Measurements from ENCODE around the gene ENTPD8.
"Not testable (repeated sequence)": the region's sequence is repeated elsewhere in the genome, so short reads cannot be mapped to it uniquely, and the experiment has no call there.

The ENTPD8 gene

DNA sequence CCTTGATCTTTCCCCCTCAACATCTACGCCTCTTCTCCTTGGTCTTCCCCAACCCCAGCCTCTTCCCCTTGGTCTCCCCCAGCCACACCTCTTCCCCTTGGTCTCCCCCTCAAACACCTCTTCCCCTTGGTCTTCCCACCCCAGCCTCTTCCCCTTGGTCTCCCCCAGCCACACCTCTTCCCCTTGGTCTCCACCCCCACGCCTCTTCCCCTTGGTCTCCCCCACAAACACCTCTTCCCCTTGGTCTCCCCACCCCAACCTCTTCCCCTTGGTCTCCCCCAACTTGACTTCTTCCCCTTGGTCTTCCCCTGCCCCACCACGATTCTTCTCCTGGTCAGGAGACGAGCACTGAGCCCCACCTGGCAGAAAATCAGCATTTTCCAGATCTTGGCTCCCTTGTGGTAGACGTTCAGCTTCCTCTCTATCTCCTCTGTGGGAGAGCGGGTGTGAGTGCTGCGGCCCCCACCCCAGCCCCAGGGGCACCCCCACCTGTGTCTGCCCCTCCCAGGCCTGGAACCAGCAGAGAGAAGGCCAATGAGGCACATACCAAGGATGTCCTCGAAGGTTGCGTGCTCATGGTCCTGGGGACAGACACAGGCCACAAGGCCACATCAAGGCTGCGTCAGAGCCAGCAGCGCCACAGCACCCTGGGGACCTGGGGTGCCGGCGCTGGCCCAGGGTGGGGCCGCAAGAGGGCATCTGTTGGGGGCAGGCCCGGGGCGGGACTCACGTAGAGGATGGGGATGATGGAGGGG is 11.0 kb upstream of the ENTPD8 start (continued):
- TF ChIP-seq, protein P1, sequence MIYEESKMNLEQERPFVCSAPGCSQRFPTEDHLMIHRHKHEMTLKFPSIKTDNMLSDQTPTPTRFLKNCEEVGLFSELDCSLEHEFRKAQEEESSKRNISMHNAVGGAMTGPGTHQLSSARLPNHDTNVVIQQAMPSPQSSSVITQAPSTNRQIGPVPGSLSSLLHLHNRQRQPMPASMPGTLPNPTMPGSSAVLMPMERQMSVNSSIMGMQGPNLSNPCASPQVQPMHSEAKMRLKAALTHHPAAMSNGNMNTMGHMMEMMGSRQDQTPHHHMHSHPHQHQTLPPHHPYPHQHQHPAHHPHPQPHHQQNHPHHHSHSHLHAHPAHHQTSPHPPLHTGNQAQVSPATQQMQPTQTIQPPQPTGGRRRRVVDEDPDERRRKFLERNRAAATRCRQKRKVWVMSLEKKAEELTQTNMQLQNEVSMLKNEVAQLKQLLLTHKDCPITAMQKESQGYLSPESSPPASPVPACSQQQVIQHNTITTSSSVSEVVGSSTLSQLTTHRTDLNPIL (CRISPR knock-in tag; IDR thresholded peaks at IDR 0.05; ENCODE audit: low read depth), result no peak
- TF ChIP-seq CSRNP3 (CRISPR knock-in tag; IDR thresholded peaks at IDR 0.05), result no peak
- TF ChIP-seq OSR1 (CRISPR knock-in tag; IDR thresholded peaks at IDR 0.05), result no peak
- TF ChIP-seq ZNF565 (CRISPR knock-in tag; conservative IDR thresholded peaks at IDR 0.05; ENCODE audit: low read depth), result no peak
- TF ChIP-seq SNAI2 (CRISPR knock-in tag; IDR thresholded peaks at IDR 0.05), result no peak

- not testable (repeated sequence) for ATAC-seq
Observed at GRCh38 chr9:137451264-137452005, 10.3 kb upstream of the ENTPD8 start.

GRCh38 chr9:137450539-137451222 is 9.5 kb upstream of the ENTPD8 start:
- ATAC-seq, result not testable (repeated sequence)

GRCh38 chr9:137449931-137450538 is 8.9 kb upstream of the ENTPD8 start:
- TF ChIP-seq ZNF70 (CRISPR knock-in tag; IDR thresholded peaks at IDR 0.05), result no peak
- TF ChIP-seq PPARA (CRISPR knock-in tag; IDR thresholded peaks at IDR 0.05; ENCODE audit: borderline replicate concordance), result no peak
- no peak for TF ChIP-seq TCF4 (CRISPR knock-in tag; IDR thresholded peaks at IDR 0.05; ENCODE audit: borderline replicate concordance)
- ATAC-seq, result no peak

- no peak for TF ChIP-seq CSDC2 (CRISPR knock-in tag; IDR thresholded peaks at IDR 0.05)
- TF ChIP-seq ARNTL (CRISPR knock-in tag; IDR thresholded peaks at IDR 0.05; ENCODE audit: borderline replicate concordance, low read depth), result no peak
- TF ChIP-seq TSHZ2 (CRISPR knock-in tag; IDR thresholded peaks at IDR 0.05), result no peak
- TF ChIP-seq CSRNP3 (CRISPR knock-in tag; IDR thresholded peaks at IDR 0.05), result no peak
- no peak for TF ChIP-seq ZNF8 (CRISPR knock-in tag; IDR thresholded peaks at IDR 0.05)
- TF ChIP-seq BACH2 (CRISPR knock-in tag; IDR thresholded peaks at IDR 0.05; ENCODE audit: borderline replicate concordance), result no peak
- no peak for TF ChIP-seq POU6F1 (CRISPR knock-in tag; IDR thresholded peaks at IDR 0.05; ENCODE audit: borderline replicate concordance, low read depth)
- TF ChIP-seq ZFP30 (CRISPR knock-in tag; IDR thresholded peaks at IDR 0.05), result no peak
- no peak for TF ChIP-seq OSR1 (CRISPR knock-in tag; IDR thresholded peaks at IDR 0.05)
- no peak for TF ChIP-seq TCF4 (CRISPR knock-in tag; IDR thresholded peaks at IDR 0.05; ENCODE audit: borderline replicate concordance)
- TF ChIP-seq ESRRG (CRISPR knock-in tag; IDR thresholded peaks at IDR 0.05), result no peak
- ATAC-seq, result no peak
Observed at GRCh38 chr9:137449081-137449844, 8.1 kb upstream of the ENTPD8 start.

Data from SK-N-SH treated with all-trans-retinoic acid at 6 μM for 48 hours (cell line).